G401.6 (cell line): ENCODE results near the gene NYAP1.
"Not testable (repeated sequence)": the region's sequence is repeated elsewhere in the genome, so short reads cannot be mapped to it uniquely, and the experiment has no call there.

Experiments
- FAIRE-seq: peaks from 2 replicates; lab custom pipeline; 2012; peaks lifted over from hg19 to GRCh38; lab: Jason Lieb, UNC

The NYAP1 gene

DNA sequence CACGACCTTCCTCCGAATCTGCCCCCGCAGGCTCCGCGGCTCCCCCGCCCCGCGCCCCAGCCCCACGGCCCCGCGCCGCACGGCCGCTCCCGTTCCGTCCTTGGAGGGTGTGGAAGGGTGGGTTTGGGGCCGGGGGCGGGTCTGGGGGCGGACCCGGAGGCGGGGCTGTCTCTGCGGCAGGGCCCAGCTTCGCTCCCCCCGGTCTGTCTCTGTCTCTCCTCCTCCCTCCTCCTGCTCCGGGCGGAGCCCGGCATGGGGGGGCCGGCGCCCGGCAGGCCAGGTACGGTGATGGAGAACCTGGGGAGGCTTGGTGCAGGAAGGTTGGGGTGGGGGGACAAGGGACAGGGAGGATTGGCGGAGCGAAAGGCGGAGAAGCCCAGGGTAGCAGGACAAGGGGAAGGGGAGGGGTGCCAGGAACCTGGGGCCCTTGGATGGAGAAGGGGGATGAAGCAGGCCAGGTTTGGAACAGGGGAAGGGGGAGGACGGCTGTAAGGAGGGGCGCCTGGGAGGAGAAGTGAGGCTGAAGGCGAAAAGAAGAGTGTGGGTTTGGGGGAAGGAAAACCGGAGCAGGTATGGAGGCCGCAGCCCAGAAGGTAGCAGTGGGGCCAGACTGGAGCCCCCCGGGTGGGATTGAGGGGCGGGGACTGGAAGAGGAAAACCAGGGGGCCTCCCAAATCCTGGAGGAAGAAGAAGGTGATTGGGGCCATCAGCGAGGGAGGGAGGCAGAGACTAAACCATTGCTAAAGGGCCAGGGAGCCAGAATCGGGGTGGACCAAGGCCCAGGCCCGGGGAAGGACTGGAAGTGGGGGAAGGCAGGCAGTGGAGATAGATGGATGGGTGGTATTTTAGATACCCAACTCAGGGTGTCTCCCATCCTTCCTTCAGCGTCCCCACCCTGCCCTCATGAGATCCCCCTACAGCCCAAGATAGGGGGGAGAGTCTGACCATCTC, at the start of gene NYAP1:
NYAP1 (plus strand) TSS at position 206 of the 951 bp plus-strand sequence. CDS start 1,385 bp downstream, outside the sequence.
- no peak for FAIRE-seq

DNA sequence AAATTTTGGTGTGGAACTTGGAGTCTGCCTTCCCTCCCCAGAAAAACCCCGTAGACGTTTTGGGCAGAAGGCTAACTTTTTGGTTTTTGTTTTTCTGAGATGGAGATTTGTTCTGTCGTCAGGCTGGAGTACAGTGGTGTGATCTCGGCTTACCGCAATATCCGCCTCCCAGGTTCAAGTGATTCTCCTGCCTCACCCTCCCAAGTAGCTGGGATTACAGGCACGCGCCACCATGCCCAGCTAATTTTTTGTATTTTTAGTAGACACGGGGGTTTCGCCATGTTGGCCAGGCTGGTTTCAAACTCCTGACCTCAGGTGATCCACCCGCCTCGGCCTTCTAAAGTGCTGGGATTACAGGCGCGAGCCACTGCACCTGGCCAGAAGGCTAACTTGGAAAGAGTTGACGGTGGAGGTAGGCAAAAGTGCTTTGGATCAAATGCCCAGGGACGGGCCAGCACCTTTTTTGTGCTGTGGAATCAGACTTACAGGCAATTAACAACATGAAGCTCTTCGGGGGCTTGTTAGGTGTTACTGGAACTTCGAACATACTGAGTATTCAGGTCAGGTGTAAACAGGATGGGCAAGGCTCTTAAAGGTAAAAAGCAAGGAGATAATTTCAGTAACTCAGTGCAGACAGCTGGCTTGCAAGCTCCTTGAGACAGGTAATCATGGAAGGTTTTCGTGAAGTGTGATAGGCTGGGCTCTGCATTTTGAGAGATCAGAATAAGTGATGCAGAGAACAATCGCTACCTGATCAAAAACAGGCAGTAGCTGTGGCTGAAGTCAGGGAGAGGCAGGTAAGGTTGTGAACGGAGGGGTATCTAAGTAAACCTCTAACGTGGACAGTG, 49.2 kb upstream of the NYAP1 start:
- no peak for FAIRE-seq

GRCh38 chr7:100435401-100436304, 48.1 kb upstream of the NYAP1 start:
- no peak for FAIRE-seq

DNA sequence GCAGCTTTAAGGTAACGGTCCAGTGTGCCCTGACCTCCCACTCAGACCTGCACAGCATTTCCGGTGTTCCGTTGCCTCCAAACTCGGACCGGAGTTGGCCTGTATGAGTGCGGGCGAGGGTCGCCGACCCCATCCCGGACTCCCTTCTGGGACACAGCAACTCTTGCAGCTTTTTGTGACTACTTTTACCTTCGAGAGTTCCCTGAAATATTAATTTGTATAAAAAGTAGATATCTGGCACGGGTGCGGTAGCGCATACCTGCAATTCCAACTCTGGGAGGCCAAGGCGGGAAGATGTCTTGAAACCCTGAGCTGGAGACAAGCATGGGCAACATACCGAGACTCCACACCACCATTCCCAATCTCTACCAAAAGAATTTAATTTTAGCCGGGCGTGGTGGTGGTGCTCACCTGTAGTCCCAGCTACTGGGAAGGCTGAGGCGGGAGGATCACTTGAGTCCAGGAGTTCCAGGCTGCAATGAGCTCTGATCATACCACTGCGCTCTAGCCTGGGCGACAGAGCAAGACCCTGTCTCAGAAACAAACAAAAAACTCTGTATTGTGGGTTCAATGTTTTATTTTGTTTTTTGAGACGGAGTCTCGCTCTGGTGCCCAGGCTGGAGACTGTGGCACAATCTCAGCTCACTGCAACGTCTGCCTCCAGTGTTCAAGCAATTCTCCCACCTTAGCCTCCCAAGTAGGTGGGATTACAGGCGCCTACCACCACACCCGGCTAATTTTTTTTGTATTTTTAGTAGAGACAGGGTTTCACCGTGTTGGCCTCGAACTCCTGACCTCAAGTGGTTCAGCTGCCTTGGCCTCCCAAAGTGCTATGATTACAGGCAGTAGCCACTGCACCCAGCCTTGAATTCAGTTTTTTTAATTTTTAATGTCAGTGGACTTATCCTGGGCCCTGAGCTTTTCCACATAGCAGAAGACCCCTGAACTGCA, 46.3 kb upstream of the NYAP1 start:
- FAIRE-seq = no peak

GRCh38 chr7:100438172-100438571, 45.6 kb upstream of the NYAP1 start:
- FAIRE-seq = no peak

GRCh38 chr7:100438731-100439130, 45.0 kb upstream of the NYAP1 start:
- FAIRE-seq = not testable (repeated sequence)

- not testable (repeated sequence) for FAIRE-seq
Measured at GRCh38 chr7:100439244-100439643, 44.5 kb upstream of the NYAP1 start.

DNA sequence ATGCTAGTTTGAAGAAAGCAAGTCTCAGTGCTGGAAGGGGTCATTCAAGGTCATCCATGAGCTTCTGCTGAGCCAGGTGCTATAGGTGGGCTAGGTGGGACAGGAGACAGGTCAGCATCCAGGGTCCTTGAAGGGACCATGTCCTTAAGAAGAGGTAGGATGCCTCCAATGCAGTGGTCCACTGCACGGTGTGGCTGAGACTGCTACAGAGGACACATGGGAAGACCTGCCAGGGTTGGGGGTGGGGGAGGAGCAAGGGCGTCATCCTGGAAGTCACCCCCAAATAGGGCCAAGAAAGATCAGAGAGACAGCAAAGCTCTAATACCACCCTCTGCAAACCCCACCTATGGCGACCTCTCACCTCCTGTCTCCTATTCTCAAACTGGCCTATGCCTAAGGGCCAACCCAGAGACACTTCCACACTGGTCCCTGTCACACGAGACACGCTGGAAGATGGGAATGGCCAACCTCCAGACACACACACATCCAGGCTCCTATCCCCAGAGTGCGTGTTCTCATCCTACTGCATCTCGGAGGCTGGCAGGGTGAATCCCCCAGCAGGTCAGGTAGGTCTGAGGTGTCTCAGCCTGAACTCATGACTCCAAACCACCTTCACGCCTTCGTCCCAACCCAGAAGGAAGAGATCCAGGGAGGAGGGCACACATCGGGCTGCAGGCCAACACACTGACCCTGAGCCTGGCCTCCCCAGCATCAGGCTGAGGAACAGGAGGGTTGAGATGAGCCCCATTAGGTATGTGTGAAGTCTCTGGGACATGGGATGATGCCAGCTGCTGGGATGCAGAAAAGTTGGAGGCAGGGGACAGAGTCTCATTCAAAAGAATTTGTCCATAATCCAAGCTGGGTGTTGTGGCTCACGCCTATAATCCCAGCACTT, 41.8 kb upstream of the NYAP1 start:
- FAIRE-seq = no peak

GRCh38 chr7:100443096-100443840, 40.5 kb upstream of the NYAP1 start:
- no peak for FAIRE-seq

GRCh38 chr7:100444311-100445278, 39.1 kb upstream of the NYAP1 start:
- no peak for FAIRE-seq

DNA sequence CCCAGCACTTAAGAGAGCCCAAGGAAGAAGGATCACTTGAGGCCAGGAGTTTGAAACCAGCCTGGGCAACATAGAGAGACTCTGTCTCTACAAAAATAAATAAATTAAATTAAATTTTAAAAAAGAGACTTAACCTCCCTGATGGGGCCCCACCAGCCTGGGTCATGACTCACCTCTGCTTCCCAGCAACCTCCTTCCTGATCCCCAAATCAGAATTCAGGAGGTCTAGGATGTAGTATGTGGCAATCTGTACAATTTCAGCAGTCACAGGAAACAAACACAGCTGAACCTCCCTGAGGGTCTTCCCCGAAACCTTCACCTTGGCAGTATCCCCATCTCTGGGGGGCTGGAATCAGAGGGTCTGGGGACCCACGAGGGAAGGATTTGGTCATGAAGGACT, 37.7 kb upstream of the NYAP1 start:
- no peak for FAIRE-seq

- not testable (repeated sequence) for FAIRE-seq
Measured at GRCh38 chr7:100447363-100447762, 36.4 kb upstream of the NYAP1 start.

DNA sequence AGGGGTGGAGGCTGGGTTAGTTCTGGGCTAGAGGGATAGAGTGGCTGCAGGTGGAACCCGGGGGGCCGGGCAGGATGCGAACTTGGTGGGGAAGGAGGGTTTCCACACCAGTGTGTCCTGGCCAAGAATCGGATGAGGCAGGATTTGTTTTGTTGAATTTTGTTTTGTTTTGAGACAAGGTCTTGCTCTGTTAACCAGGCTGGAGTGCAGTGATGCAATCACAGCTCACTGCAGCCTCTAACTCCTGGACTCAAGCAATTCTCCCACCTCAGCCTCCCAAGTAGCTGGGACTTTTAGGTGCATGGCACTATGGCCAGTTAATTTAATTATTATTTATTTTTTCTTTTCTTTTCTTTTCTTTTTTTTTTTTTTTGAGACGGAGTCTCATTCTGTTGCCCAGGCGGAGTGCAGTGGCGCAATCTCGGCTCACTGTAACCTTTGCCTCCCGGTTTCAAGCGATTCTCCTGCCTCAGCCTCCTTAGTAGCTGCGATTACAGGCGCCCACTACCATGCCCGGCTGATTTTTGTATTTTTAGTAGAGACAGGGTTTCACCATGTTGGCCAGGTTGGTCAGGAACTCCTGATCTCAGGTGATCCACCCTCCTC, 34.4 kb upstream of the NYAP1 start:
- no peak for FAIRE-seq

GRCh38 chr7:100452513-100452912, 31.2 kb upstream of the NYAP1 start:
- FAIRE-seq = no peak

DNA sequence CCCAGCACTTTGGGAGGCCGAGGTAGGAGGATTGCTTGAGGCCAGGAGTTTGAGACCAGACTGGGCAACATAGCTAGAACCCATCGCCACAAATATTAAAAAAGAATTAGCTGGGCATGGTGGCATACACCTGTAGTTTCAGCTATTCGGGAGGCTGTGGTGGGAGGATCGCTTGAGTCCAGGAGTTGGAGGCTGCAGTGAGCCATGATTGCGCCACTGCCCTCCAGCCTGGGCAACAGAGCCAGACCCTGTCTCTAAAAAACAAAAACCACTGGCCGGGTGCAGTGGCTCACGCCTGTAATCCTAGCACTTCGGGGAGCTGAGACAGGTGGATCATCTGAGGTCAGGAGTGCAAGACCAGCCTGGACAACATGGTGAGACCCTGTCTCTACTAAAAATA, 29.9 kb upstream of the NYAP1 start:
- FAIRE-seq = not testable (repeated sequence)

DNA sequence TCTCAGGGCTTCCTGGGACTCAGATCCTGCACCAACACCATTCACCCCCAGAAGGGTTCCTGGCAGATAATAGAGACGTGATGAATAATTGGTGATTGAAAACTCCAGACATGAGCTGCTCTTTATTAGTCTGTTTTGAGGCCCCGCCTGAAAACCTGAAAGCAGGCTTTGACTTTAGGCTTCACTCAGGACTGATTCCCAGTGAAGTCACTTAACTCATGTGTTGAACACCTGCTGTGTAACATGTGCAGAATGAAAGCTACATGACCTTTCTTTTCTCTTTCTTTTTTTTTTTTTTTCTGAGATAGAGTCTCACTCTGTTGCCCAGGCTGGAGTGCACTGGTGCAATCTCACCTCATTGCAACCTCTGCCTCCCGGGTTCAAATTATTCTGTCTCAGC, 28.5 kb upstream of the NYAP1 start:
- FAIRE-seq = no peak

DNA sequence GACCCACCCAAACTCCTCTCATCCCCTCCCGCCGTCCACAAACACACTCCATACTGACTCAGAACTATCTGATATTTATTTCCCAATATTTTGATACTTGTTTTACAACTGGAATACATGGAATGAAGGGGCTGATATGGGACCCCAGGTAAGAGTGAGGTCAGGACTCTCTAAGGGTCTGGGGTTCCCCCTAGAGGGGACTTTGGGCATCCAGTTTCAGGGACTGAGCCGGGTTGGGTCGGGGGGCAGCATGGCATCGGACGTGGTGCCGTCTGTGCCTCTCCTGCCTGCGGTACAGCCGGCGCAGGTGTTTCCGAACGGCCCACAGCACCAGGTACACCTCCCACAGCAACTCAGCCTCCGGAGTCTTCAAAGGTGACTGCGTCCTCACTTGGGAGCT, 27.2 kb upstream of the NYAP1 start:
- no peak for FAIRE-seq
